Stimulated activated CD8-positive, alpha-beta memory T cell treated with anti-CD3 and anti-CD28 coated beads, Interleukin-7, amount 100 ng/mL, for 1 hour (primary cell): ENCODE data around the gene SRBD1.

ENCODE experiments used
- DNase-seq, 2 donors: peaks; one replicate each; pipeline ENCODE4 v3.0.0-alpha.2; 2020; ENCODE audit warnings: low read depth in 2 of 2

Gene SRBD1

GRCh38 chr2:45595721-45596435 is 15.2 kb downstream of the SRBD1 start:
- DNase-seq, result no peak

DNA sequence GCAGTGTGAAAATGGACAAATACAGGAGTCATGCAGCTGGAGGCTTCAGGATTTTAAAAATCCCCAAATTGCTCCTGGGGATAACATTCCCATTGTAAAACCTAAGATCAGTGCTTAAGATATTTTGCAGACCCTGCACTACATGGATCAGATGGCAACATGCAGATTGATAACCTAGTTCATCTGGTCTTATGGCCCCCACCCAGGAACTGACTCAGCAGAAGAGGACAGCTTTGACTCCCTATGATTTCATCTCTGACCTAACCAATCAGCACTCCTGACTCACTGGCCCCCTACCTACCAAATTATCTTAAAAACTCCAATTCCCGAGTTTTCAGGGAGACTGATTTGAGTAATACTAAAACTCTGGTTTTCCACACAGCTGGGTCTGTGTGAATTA is 20.0 kb downstream of the SRBD1 start:
- DNase-seq, result no peak

DNA sequence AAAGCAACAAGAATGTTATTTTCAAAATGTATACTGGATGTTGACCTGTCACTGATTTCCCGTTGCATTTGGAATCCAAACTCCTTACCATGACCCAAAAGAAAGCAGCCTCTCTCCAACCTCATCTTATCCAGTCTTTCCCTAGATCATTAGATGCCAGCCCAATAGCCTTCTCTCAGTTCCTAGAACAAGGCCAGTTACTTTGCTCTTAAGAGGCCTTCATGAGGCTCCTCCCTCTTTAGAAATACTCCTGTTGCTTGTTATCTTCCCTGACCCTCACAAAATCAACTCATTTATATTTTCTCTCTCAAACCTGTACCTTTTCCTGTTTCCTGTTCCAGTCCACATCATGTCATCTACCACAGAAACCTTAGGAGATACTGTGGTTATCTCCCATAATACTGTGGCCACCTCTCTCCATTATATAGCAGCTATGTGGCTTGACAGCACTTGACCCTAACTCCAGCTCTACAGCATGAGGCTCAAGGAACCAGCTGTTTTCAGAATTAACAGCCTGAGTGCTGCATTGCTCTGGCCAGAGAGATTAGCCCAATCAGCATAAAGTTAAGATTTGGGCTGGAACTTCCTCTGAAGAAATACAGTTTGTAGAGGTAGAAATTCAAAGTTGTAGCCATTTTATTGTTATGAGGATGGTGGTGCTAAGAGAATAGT is 22.8 kb downstream of the SRBD1 start:
- no peak for DNase-seq

GRCh38 chr2:45586600-45586999 is 24.5 kb downstream of the SRBD1 start:
- DNase-seq, result no peak

DNA sequence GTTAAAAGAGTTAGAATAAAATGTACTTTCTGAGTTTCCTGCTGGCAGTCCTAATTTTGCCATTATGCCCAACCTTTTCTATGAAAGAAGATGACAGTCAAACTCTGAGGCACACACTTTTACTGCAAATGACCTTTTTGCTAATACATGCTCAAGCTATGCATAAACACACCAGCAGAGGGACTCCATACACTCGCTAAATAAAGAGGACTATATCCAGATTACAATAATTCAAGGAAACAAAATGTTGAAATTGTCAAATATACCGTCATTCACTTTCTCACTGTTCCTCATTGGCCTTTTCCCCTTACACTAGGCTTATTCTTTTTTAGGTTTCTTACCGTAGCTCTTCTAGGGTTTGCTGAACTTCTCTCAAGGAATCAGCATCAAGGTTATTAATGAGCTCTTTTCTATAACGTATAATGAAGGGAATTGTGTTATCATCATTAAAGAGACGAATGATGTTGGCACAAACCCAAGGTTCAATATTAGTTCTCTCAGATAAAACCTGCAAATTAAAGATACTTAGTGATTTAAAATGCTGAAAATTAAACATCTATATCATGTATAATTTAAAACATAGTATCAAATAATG is 25.7 kb downstream of the SRBD1 start:
- no peak for DNase-seq

DNA sequence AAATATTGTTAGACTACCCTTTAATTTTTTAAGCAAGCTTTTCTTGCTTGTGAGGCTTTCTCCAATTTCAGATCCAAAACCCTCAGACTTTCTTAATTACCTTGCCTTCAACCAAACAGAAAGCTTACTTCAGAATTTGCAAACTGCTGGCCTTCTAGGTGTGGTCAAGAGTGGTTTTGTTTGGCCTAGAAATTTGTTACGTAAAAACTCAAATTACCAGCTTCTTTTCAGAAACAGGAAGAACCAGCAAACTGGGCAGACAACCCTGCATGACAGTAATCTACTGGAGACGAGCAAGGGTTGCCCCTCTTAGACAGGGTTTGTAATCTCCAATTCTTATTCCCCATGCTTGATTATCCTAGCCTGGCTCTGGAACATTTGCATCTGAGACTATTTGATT is 27.1 kb downstream of the SRBD1 start:
- DNase-seq, result no peak

DNA sequence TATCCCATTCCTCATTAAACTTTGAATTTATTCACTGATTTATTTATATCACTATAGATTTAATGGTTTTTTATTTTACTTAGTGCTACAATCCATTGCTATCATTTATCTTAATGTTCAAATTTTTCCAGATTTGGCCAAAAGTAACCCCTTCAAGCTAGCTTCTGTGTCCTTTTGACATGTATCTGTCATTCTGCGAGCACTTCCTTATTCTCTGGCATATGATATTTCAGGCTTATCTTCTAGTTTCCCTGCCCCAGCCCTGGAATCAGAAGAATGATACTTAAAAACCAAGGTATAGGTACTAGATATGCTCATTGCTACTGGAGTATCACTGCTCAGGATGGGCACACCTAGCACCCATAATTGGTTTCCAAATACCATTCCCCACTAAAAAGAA is 28.5 kb downstream of the SRBD1 start:
- DNase-seq, result no peak

- no peak for DNase-seq
Measured at GRCh38 chr2:45578056-45578843, 32.8 kb downstream of the SRBD1 start.

DNA sequence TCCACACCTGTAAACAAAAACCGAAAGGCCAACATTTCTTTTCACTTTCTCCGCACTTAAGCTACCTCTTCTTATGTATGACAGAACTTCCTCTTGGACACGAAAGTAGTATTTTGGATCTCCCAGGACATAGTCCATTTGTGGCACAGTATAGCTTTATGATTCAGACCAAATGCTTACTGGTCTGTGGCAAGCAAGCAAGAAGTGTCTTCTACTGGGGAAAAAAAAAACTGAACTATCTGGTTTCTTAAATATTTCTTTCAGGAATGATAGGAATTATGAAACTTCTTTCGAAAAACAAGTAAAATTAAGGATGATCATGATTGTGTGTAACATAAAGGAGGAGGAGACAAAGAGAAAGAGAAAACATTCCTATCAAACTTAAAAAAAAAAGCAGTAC is 33.6 kb downstream of the SRBD1 start:
- DNase-seq, result no peak

GRCh38 chr2:45575881-45576280 is 35.2 kb downstream of the SRBD1 start:
- no peak for DNase-seq

- DNase-seq, result no peak
Measured at GRCh38 chr2:45572979-45573378, 38.1 kb downstream of the SRBD1 start.

DNA sequence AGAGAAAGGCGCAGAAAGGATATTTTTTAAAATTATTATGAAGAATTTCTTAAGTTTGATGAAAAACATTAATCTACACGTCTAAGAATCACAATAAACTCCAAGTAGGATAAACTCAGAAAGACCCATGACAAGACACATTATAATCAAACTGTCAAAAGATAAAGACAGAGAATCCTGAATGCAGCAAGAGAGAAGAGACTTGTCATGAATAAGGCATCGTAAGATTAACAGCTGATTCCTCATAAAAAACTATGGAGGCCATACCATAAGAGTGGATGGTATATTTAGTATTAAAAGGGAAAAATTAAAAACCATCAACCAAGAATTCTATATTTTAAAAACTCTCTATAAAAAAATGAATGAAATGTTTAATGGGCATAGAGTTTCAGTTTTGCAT is 39.1 kb downstream of the SRBD1 start:
- DNase-seq, result no peak

DNA sequence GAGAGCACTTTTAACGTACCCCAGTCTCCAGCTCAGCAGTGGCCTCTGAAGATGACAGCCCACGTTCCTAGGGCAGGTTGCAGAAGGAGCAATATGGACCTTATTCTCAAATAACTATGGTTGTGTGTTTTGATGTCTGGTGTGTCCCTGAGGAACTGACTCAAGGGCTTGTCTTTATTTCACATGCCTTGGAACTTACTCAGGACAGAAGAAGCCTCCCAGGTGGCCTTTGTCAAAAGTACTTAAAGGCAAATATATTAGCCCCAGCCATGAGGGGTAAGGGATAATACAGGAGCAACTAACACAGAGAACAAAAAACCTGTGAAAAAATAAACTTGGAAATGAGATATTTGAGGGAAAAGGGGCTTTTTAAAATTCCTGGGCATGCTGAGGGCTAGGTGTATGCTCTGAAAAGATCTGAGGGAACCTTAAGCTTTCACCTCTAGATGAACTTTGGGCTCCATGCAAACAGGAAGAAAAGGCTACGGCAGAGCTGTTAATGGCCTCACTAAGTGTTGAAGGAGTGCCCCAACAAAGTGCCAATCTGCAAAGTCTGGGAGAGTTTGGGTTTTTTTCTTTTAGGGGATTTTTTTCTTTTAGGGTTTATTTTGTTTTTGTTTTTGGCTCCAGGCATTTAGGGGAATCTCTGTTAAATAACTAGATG is 40.3 kb downstream of the SRBD1 start:
- DNase-seq, result no peak

GRCh38 chr2:45568935-45569334 is 42.1 kb downstream of the SRBD1 start:
- no peak for DNase-seq

DNA sequence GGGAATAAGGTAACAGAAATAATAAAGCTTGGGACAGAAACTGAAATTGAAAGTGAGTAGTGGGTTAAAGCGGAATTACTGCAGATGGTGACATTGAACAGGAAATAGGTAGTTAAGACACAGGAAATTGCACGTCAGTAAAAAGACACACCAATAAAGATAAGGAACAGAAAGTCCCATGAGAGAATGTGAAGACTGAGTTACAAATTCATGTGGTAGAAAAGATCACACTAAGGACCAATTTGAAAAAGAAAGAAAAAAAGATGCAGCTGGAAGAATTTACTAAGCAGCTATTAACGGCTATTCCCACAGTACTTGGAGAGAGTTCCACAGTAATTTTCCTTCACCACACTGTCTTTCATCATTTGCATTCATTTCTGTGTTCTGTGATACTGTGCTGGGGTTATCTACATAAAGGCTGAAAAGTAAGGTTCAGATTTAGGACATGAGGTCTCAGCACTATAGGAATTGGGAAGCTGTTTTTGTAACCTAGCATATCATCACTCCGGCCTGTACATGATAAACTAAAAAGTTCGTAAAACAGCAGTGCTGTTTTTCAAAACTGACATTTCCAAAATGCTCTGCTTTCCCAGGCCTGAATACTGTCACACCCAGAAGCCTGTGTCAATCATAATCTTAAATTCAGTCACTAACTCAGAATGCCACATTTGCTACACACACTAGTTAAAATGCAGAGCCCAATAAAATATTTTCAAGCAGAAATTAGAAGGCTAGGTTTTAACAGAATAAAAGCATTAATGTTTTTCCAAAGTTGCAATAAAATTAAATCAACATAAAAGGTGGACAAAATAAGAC is 42.9 kb downstream of the SRBD1 start:
- no peak for DNase-seq

DNA sequence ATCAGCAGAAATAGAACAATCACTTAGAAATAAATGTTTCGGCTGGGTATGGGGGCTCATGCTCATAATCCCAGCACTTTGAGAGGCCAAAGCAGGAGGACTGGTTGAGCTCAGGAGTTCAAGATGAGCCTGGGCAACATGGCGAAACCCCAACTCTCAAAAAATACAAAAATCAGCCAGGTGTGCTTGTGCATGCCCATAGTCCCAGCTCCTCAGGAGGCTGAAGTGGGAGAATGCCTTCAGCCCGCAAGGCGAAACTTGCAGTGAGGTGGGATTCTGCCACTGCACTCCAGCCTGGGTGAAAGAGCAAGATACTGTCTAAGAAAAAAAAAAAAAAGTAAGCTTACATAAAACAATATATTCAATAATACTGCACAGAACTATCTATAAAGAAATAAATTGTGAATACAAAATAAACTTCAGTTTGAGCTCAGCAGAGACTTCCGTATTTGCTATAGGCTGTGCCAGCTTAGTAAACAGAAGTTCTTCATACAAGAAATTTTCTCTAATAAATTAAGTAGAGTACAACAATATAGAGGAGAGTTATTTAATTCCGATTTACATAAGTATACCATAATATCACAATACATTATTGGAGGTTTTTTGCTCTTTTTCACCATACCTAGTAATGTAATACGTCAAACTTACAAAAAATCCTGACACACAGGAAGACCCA is 43.6 kb downstream of the SRBD1 start:
- no peak for DNase-seq

DNA sequence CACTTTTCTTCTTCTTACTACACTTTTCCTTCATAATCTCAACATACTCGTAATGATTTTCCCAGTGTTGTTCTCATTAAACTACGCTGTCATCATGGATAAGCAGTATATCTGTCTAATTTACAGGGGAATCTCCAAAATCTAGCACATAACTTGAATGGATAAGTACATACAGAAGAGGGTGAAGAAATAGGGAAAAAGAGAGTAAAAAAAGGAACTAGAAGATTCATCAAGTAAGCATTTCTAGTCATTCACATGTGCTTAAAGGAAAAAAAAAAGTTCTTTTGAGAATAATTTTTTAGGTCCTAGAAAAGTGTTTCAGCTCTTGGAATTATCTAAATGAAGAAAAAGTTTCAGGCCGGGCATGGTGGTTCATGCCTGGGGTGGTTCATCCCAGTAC is 51.6 kb downstream of the SRBD1 start:
- no peak for DNase-seq

GRCh38 chr2:45554742-45555140 is 56.3 kb downstream of the SRBD1 start:
- no peak for DNase-seq

- DNase-seq, result no peak
Measured at GRCh38 chr2:45554073-45554741, 56.9 kb downstream of the SRBD1 start.

DNA sequence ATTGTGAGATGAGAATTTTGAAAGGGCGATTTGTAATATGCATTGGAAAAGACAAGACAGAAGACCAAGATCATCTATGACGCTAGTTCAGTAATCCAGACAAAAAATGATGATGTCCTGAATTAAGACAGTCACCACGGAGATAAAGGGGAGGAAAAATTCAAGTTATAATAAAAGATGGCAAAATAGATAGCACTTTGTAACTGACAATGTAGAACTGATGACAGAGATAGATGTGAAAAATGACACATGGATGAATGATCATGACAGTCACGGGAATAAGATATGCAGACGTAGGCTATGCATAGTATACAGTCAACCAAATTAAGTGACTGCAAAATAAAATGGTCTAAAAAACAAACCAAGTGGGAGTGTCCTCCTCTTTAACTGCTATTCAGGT is 59.2 kb downstream of the SRBD1 start:
- DNase-seq, result no peak
